Inflammatory macrophage (primary cell): ENCODE data around the gene TM2D1.
"Not testable (repeated sequence)": the region's sequence is repeated elsewhere in the genome, so short reads cannot be mapped to it uniquely, and the experiment has no call there.

Source experiments
- DNase-seq, 2 donors: peaks; one replicate each; pipeline ENCODE4 v3.0.0-alpha.2; 2020 to 2022
- total RNA-seq, 18 experiments: gene quantifications; one replicate each; lab custom pipeline; 2026; ENCODE audit warnings: mixed read lengths in 6 of 18, inconsistent platforms in 2 of 18; lab: John Stamatoyannopoulos, UW

Gene TM2D1
- total RNA-seq: 21.1 to 50.4 (median 30.9) reads per million in 18 experiments

DNA sequence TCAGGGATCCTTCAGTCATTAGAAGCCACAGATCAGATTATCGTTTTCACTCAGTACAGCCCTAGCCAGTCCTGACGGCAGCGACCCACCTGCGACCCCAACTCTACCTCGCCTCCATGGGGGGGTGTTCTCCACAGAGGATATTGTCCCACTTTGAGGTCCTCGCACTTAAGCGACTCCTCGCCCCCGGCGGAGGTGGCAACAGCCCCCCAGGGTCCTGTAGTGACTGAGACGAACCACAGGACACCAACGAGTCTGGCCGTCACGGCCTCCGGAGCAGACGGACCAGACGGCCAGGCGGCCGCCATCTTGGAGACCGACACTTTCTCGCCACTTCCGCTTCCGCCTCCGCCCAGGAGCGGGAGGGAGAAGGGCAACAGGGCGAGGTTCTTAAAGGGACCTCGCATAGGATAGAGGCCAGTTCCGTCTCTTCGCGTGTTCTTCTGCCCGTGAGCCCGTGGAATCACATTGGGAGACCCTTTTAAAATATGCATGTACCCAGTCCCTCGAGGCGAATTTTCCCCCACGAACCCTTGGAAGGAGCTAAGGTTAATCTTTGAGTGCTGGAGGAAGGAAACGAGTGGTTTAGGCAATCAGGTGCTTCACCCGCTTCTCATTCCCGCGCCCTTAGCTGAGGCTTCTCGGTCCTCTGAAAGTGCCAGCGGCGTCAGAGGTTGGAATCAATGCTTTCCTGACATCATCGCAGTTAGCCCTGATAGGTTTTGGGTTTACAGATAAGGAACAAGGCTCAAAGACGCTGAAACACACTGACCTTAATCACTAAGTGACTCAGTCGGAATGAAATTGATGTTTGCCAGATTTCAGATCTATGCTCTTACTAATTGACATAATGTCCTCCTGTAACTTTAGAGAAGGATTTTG lies at the start of gene TM2D1:
TSS of gene TM2D1 (minus strand) at position 329 of the 882 bp plus-strand sequence. CDS start at position 308, 21 bp downstream.
- DNase-seq: peak; percentile 91 to 93

DNA sequence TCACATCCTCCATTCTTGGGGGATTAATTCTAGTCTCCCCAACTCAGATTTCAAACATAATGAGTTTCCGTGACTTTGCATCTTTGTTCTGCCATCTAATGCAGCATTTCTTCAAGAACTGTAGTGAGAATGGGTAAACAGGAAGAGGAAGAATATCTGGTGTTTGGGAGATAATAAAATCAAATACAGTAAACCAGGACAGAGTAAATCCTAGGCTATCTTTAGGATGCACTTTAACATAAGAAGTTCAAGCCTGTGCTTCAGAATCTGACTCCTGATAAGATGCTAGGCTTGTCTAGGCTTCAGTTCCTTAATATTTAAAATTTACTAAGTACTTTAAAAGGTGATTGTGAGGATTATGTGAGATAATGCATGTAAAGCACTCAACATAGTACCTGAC lies 45.2 kb upstream of the TM2D1 start:
- no peak for DNase-seq

DNA sequence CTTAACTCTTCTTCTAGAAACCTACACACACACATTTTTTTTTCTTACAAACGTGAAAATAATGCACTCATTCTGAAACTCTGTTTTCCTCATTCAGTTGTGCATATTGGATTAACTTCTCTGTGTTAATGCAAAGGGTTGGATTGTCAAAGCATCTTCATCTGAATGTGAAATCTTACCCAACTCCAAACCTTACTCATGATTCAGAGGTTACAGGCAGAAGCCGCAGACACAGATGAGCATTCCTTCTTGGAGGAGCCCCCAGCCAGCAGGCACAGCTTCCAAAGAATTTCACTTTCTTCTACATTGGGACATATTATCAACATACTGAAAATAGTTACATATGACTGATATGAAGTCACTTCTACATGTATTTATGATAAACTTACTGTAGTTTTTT lies 33.0 kb upstream of the TM2D1 start:
- DNase-seq: no peak

DNA sequence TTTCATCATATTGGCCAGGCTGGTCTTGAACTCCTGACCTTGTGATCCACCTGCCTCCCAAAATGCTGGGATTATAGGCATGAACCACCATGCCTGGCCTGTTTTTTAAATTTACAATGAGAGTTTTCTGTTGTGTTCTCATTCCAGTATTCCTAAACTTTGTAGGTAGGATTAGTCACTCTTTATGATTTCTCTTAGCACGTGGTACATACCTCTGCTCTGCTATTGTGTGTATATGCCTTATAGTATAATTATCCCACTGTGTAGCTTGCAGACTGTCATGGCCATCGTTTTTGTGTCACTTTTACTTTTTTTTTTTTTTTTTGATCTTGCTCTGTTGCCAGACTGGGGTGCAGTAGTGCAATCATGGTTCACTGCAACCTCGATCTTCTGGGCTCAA lies 31.8 kb upstream of the TM2D1 start:
- no peak for DNase-seq

DNA sequence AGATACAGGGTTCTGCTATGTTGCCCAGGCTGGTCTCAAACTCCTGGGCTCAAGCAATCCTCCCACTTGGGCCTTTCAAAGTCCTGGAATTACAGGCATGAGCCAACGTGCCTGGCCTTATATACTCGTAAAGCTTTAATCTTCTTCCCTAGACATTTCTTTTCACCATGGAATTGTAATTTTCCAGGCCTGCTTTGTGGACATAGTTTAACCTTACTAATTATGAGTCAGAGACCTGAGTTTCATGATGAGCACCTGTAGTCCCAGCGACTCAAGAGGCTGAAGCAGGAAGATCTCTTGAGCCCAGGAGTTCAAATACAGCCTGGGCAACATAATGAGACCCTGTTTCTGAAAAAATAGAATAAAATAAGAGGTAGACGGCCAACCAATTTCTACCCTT lies 29.6 kb upstream of the TM2D1 start:
- DNase-seq: no peak

DNA sequence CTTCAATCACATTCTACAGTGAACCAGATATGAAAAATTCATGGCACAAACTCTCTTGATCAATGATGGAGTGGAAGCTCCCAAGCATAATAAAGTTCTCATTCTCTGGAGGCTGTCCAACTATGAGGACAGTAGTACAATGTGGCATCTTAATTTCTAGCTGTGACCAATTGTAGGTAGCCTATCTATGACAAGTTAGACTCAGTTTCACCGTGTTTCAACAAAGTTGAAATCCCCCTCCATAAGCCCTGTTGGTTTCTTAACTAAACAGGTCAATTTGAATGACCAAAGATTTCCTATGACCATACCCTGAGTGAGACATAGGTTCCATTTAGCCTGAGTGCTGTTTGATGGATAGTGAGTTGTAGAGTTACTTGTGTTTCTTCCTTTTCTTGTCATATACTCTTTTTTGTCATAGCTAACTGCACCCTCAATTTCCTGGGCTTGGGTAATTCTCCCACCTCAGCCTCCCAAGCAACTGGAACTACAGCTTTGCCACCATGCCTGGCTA lies 29.1 kb upstream of the TM2D1 start:
- no peak for DNase-seq

DNA sequence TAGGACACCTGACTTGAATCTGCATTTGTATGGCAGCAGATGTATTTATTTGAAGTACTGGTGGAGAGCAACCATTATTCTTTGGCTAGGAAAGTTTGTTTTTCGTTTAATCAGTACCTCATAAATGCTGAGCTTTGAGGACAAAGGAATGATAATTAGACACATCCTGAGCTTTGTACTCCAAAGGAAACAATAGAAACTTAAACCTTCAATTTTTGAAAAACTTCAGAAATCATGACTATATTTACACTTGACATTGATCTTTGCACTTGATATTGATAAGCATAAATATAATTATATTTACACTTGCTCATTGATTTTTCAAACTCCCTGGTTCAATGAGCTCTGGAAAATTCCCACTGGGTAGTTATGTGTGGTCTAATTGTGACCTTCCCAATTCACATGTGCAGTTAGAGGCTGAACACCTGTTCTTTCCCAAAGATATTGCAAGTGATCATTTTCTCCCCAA lies 28.0 kb upstream of the TM2D1 start:
- no peak for DNase-seq

DNA sequence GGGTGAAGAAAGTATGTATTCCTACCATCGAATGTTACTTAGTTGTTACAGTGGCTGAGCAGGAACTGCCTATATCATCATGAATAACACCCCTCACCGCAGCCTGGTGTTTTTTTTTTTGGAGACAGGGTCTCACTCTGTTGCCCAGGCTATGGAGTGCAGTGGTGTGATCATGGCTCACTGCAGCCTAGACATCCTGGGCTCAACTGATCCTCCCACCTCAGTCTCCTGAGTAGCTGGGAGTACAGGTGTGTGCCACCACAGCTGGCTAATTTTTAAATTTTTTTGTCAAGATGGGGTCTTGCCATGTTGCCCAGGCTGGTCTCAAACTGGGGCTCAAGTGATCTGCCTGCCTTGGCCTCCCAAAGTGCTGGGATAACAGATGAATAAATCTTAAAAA lies 24.6 kb upstream of the TM2D1 start:
- no peak for DNase-seq

DNA sequence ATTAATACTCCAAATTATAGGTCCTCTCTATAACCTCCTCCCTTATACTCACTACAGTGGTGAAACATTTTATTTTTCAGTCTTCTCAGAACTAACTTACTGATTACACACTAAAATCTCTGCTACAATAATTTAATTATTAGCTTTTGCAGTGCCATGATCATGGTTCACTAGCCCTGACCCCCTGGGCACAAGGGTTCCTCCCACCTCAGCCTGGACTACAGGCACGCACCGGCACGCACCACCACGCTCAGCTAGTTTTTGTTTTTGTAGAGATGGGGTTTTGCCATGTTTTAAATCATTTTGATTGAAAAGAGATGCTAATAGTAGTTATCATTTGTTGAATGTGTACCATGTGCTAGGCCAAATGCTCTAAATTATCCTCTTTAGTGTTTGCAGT lies 23.6 kb upstream of the TM2D1 start:
- no peak for DNase-seq

DNA sequence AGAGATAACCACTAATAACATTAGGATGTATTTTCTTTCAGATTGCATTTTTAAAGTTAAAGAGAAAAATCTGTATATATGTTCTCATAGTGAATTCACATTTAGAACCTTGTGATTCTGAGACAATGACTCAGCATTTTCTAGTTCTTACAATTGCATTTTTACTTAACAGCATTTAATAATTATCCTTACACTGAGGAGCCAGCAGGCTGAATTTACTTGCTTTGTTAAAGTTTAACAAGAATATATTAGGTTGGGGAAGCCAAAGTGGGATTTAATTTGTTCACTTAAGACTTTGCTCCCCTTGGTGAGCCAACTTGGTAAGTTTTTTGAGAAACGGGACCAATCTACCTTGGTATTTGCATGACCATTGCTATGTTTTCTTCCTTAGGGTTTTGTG lies 21.9 kb upstream of the TM2D1 start:
- DNase-seq: no peak

DNA sequence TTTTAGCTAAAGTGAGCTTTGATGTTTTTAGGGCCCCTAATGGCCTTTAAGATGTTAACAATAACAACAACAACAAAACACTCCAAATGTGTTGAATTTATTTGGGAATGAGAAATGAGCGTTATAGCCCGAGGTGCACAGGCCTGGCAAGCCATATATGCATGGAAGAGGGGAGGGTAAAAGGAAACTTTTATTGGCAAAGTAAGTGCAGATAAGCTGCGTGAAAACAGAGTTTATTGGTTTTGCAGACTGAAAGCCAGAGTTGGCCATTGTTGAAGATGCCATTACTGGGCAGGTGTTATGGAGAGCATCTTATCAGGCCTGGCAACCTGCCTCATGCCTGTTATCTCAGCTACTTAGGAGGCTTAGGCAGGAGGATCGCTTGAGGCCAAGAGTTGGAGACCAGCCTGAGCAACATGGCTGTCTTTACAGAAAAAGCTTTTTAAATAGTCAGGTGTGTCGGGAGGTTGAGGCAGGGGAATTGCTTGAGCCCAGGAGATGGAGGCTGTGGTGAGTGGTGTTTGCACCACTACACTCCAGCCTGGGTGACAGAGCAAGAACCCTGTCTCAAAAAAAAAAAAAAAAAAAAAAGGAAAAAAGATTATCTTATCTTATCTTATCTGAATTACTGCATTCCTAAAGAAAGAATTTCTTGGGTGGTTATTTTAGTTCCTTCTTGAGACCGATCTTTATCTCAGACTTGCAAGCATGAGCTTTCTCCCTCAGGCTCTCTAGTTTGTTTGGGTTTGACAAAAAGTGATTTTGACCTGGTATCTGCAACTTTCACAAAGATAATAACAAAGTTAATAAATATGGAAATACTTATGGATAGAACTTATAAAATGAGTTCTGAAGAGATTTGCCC lies 19.0 kb upstream of the TM2D1 start:
- no peak for DNase-seq

DNA sequence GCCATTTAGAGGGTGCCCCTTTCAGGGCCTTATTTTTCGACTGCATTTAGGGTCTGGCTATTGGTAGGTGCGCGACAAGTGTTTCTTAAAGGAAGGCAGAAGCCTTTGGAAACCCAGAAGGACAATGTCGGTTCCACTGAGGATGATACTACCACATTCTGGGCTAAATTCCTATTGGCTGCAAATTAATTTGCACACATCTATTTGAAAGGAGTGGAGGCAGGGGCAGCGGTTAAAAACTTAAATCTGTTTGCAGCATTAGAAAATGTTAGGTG lies 18.4 kb upstream of the TM2D1 start:
- DNase-seq: no peak

DNA sequence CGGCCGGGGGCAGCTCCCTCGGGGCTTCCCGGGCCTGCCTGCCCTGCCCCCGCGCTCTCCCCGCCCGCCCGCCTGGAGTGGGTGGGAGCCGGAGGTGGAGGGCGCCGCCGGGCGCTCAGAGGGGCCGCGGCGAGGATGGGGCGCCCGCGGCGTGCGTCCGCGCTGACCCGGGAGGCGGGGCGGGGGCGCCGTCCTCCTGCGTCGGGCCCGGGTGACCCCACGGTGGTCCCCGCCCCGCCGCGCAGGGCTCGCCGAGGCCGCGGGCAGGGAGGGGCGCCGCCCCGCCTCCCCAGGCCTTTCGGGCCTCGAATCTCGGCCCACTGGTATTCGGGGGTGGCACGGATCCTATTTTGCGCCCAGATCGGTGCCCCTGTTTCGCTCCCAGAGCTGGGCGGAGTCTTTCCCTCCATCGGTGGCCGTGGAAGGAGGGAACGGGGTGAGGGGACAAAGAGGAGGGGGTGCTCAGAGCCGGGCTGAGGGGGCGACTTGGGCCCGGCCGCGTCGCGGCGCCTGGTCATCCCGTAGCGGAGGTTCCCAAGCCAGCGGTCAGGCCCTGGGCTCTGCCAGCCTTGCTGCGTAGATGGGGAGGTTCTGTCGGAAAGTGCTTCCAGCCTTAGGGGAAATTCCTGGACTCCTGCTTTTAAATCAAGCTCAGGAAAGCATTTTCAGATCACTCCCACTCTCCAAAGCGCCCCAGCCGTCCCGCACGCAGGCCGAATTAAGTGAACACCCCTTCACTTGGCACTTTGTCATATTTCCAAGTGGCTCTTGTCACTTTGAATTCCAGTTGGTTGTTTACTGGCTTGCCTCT lies 17.9 kb upstream of the TM2D1 start:
- DNase-seq: no peak

DNA sequence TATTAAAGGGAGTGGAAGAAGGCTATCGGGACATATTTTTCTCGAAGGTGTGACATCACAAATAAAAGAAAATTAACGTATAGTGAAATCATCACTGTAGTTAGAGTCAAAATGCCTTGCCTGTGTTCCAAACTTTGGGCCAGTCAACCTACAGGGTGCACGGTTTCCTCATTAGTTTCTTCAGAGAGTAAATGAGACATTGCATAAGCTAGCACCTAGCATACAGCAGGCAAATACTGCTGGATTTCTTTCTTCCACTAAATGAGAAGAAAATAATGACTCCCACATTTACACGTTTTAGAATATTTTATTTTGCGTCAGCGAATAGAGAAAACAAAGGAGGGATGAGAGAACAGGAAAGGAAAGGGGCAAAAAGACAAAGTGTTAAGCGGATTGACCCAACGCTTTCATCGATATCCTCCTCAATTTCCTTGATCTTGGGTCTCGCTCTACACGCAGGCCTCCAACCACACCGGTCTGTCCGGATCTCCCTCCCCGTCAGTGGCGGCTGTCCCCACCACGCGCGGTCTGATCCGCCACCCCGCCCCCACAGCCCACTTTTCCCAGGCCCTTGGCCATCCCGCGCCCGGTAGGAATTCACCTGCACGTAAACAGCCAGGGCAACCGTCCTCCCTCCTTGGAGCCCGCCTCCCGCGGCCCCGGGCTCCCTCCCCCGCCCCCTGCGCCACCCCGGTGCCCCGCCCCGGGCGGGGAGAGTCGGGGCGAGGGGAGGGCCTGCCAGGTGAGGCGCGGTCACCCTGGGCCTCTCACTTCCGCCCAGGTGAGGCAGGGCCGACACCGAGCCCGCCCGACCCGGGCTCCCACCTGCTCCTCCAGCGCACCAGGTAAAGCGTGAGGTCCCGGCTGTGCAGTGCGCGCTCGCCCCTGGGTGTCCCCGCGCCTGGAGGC lies 17.0 kb upstream of the TM2D1 start, which contains the start of gene PATJ:
TSS of gene PATJ (plus strand) at position 770 of the 909 bp plus-strand sequence. CDS start 20,413 bp downstream, outside the sequence.
- DNase-seq: no peak

DNA sequence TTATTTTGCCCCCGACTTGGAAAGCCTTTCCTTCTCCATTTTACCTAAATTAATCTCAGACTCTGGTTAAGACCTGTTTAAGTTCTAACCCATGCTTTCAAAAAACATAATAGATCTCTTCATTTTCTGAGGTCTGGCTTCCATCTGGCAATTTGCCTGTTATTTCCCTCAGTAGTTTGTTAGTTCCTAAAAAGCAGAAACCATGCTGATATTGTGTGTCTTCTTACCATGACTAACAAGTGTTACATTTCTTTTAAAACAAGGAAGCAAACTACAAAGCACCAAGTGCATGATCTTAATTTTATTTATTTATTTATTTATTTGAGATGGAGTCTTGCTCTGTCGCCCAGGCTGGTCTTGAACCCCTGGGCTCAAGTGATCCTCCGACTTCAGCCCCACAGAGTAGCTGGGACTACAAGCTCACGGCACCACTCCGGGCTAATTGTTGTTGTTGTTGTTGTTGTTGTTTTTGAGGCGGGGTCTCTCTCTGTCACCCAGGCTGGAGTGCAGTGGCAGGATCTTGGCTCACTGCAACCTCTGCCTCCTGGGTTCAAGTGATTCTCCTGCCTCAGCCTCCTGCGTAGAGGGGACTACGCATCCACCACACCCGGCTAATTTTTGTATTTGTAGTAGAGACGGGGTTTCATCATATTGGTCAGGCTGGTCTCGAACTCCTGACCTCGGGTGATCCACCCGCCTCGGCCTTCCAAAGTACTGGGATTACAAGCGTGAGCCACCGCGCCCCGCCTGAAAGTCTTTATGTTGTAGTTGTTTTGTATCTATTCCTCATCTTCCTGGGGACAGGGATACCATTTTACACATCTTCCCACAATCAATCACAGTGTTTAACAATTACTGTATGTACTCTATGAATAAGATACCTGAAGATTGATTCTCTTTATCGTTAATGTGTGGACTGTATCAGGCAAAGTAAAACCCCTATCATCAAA lies 16.1 kb upstream of the TM2D1 start:
- DNase-seq: peak; percentile 40 to 52

DNA sequence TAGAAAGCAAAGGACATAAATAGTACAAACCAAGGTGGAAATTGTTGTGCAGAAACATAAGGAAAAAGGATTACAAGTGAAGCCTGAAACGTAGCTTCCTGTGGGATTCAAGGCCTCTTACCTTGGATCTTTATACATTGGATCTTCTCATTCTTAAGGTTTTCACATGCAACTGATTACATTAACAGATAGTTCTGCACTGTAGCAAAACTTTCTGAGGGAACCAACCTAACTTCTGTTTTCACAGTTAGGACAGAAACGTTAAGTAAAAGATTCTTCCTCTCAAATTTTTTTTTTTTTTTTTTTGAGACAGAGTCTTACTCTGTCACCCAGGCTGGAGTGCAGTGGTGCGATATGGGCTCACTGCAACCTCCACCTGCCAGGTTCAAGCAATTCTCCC lies 7.8 kb upstream of the TM2D1 start:
- peak; percentile 23 to 31 for DNase-seq

DNA sequence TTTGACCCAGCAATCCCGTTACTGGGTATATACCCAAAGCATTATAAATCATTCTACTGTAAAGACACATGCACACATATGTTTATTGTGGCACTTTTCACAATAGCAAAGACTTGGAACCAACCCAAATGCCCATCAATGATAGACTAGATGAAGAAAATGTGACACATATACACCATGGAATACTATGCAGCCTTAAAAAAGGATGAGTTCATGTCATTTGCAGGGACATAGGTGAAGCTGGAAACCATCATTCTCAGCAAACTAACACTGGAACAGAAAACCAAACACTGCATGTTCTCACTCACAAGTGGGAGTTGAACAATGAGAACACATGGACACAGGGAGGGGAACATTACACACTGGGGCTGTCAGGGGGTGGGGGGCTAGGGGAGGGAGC lies 5.7 kb upstream of the TM2D1 start:
- DNase-seq: not testable (repeated sequence)

DNA sequence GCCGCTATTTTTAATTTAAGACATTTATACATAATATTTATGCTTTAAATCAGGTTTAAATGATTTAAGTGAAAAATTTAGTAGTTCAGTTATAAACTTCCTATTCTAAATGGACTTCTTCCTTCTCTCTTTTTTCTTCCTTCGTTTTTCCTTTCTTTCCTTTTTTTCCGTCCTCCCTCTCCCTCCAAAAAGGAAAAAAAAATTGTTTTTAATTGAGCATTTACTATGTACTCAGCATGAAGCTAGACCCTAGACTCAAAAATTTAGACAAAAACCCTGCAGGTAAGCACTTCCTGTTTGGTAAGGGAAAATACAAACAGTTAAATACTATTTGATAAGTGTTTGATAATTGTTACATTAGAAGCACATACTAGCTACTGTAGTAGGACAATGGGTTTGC lies 2.6 kb upstream of the TM2D1 start:
- no peak for DNase-seq

DNA sequence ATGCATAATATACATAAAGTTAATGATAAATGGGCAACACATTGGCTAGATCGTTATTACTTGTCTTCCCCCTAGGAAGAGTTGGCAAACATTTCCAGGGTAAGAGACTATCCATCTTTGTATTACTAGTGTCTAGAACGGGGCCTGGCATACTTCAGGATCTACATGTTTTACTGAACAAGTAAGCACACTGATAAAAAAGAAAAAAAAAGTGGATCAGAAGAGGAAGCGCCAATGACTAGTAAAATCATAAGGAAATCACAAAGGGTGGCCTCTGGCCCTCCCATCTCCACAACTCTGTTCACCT lies 482 bp downstream of the TM2D1 start:
- peak in 1 of 2 donors; percentile 20 for DNase-seq

DNA sequence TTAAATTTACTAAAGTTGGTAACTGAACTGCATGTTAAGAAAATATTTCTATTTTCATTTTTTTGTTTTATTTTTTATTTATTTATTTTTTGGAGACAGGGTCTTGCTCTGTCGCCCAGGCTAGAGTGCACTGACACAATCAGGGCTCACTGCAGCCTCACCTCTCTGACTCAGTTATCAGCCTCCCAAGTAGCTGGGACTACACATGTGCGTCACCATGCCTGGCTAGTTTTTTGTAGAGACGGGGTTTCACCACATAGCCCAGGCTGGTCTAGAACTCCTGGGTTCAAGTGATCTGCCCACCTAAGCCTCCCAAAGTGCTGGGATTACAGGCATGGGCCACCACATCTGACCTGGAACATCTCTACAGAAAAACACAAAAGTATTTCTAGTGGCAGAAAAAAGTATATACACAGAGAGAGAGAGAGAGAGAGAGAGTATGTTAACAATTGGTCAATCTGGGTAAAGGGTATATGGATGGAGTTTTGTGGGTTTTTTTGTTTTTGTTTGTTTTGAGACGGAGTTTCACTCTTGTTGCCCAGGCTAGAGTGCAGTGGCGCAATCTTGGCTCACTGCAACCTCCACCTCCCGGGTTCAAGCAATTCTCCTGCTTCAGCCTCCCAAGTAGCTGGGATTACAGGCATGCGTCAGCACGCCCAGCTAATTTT lies 5.8 kb downstream of the TM2D1 start:
- not testable (repeated sequence) for DNase-seq
